HUES6 (cell line): ENCODE results near the gene MACF1.
"Not testable (repeated sequence)": the region's sequence is repeated elsewhere in the genome, so short reads cannot be mapped to it uniquely, and the experiment has no call there.

Source experiments
- H3K27ac ChIP-seq: 2 replicates; pipeline ENCODE4 v1.7.0; 2013; ENCODE audit warnings: low read depth, mild to moderate bottlenecking, low read length, inconsistent platforms
- H3K27me3 ChIP-seq: 2 replicates; pipeline ENCODE4 v1.6.1; 2013; ENCODE audit warnings: low read length; ENCODE audit not compliant: control insufficient read depth, insufficient read depth
- H3K36me3 ChIP-seq: 2 replicates; pipeline ENCODE4 v1.6.1; 2013; ENCODE audit warnings: low read length; ENCODE audit not compliant: control insufficient read depth, insufficient read depth
- H3K4me1 ChIP-seq: 2 replicates; pipeline ENCODE4 v1.6.1; 2013; ENCODE audit warnings: low read length; ENCODE audit not compliant: control insufficient read depth, insufficient read depth
- H3K4me3 ChIP-seq: 2 replicates; pipeline ENCODE4 v1.5.1; 2013; ENCODE audit warnings: low read depth, low read length
- H3K9ac ChIP-seq: one replicate; pipeline ENCODE4 v1.6.1; 2013; ENCODE audit warnings: mild to moderate bottlenecking, low read length
- H3K9me3 ChIP-seq: 2 replicates; pipeline ENCODE4 v1.6.1; 2013; ENCODE audit warnings: low read depth, low read length; ENCODE audit not compliant: control insufficient read depth, insufficient read depth

The MACF1 gene

GRCh38 chr1:39522661-39523567, 318.4 kb downstream of the MACF1 start:
- Histone ChIP-seq H3K4me3 (no peak overlapping the region), H3K9ac (no peak overlapping the region), H3K27me3 (no peaks in the 10 kb centered on the region), H3K9me3 (no peaks in the 10 kb centered on the region), H3K36me3 (0 out of 2 replicates have a peak, but pooled peaks cover 3% of the 10 kb centered on the region), H3K27ac (no peak overlapping the region), H3K4me1 (no peaks in the 10 kb centered on the region)

GRCh38 chr1:39524171-39524570, 319.7 kb downstream of the MACF1 start:
- H3K36me3 ChIP-seq: 0 out of 2 replicates have a peak, but pooled peaks cover 10% of the 10 kb centered on the region
- no peaks in the 10 kb centered on the region for H3K4me1 ChIP-seq
- H3K27me3 ChIP-seq: no peaks in the 10 kb centered on the region
- no peak overlapping the region for H3K4me3 ChIP-seq
- H3K9ac ChIP-seq: no peak overlapping the region
- no peak overlapping the region for H3K27ac ChIP-seq
- H3K9me3 ChIP-seq: no peaks in the 10 kb centered on the region

DNA sequence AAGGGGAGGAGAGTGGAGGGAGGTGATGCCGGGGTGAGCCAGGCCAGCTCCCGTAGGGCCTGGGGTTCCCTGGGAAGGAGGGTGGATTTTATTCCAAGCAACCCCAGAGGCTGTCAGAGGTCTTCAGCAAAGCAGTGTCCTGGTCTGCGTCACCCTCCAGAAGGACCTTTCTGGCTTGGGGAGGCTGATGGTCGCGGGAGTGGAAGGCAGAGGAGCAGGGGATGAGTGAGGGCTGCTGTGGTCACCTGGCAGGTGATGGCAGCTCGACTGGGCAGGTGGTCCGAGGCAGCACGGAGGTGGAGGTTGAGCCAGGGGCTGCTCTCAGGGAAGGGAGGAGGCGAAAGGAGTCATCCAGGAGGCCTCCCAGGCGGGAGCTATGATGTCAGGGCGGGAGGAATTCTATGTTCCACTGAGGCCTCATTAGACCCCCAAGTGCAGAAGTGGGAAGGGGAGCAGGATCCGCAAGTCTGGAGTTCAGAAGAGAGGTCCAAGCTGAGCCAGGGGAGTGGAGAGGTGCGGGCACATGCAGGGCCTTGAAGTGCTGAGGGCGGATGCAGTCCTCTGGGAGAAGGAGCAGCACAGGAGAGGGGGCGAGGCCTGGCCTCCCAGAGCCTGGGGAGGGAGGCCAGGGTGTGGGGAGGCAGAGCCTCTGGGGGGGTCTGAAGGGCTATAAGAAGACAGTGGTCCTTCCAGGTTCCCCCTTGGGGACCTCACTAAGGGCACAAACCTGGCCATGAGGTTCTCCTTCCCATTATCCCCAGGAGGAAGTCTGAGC, 320.3 kb downstream of the MACF1 start:
- Histone ChIP-seq H3K9ac (no peak overlapping the region), H3K9me3 (no peaks in the 10 kb centered on the region), H3K4me3 (no peak overlapping the region), H3K36me3 (0 out of 2 replicates have a peak, but pooled peaks cover 10% of the 10 kb centered on the region), H3K27ac (no peak overlapping the region), H3K4me1 (no peaks in the 10 kb centered on the region), H3K27me3 (no peaks in the 10 kb centered on the region)

GRCh38 chr1:39525366-39526165, 321.1 kb downstream of the MACF1 start:
- H3K4me3 ChIP-seq: no peak overlapping the region
- no peak overlapping the region for H3K27ac ChIP-seq
- H3K4me1 ChIP-seq: no peaks in the 10 kb centered on the region
- no peak overlapping the region for H3K9ac ChIP-seq
- no peaks in the 10 kb centered on the region for H3K9me3 ChIP-seq
- H3K27me3 ChIP-seq: no peaks in the 10 kb centered on the region
- 0 out of 2 replicates have a peak, but pooled peaks cover 14% of the 10 kb centered on the region for H3K36me3 ChIP-seq

- H3K36me3 ChIP-seq: 0 out of 2 replicates have a peak, but pooled peaks cover 14% of the 10 kb centered on the region
- H3K9ac ChIP-seq: no peak overlapping the region
- no peaks in the 10 kb centered on the region for H3K4me1 ChIP-seq
- H3K27ac ChIP-seq: no peak overlapping the region
- no peak overlapping the region for H3K4me3 ChIP-seq
- no peaks in the 10 kb centered on the region for H3K27me3 ChIP-seq
- no peaks in the 10 kb centered on the region for H3K9me3 ChIP-seq
Observed at GRCh38 chr1:39526466-39527189, 322.1 kb downstream of the MACF1 start.

GRCh38 chr1:39527190-39527579, 322.7 kb downstream of the MACF1 start:
- H3K9ac ChIP-seq, H3K4me3 ChIP-seq, H3K4me1 ChIP-seq, H3K9me3 ChIP-seq, H3K27ac ChIP-seq, H3K27me3 ChIP-seq: not testable (repeated sequence)
- H3K36me3 ChIP-seq: 0 out of 2 replicates have a peak, but pooled peaks cover 14% of the 10 kb centered on the region

DNA sequence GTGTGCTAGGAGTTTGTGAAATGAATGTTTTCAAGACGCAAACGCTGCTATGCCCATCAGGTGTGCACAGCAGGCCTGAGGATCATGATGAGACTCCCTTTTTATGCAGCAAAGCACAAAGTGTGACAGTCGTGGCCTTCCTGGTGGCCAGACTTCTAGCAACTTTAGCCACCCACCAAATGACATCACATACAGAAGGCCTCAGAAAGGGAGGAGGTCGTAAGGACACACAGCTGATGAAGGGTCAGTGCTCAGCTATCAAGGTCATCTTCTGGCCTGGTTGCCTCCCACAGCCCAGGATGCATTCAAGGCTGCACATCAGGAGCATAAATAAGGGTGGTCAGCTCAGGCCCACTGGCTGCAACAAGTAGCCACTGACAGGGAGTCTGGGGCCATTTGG, 323.6 kb downstream of the MACF1 start:
- Histone ChIP-seq H3K36me3 (0 out of 2 replicates have a peak, but pooled peaks cover 14% of the 10 kb centered on the region), H3K9me3 (no peaks in the 10 kb centered on the region), H3K4me1 (no peaks in the 10 kb centered on the region), H3K9ac (no peak overlapping the region), H3K27me3 (no peaks in the 10 kb centered on the region), H3K4me3 (no peak overlapping the region), H3K27ac (no peak overlapping the region)

DNA sequence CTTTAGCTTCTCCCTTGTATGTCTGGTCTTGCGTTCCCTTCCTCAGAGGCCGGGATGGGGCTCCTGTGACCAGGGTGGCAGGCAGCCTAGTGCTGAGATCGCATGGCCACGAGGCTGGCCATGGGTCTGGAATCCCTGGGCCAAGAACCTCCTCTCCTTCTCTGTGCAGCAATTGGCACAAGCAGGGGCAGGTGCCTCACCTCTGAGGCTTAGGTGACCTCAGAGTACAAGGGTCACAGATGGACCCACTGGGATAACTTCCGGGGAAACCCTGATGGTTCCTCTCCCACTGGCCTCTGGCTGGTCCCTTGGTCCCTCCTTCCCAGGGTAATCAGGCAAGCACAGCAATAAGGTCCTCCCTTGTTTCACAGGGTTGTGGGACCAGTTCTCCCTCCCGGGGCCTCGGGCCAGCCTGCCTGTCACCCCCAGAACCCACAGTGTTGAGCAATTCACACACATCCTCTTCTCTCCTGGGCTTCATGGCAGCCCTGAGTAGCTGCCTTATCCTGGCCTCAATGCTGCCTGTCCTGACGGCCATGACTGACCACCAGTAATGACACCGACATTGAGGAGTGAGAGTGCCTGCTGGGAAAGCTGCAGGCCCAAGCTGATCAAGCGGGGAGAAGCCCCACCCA, 325.5 kb downstream of the MACF1 start:
- Histone ChIP-seq H3K36me3 (0 out of 2 replicates have a peak, but pooled peaks cover 16% of the 10 kb centered on the region), H3K27ac (no peak overlapping the region), H3K9me3 (no peaks in the 10 kb centered on the region), H3K4me3 (no peak overlapping the region), H3K27me3 (no peaks in the 10 kb centered on the region), H3K9ac (no peak overlapping the region), H3K4me1 (no peaks in the 10 kb centered on the region)

- Histone ChIP-seq H3K9ac (no peak overlapping the region), H3K9me3 (no peaks in the 10 kb centered on the region), H3K36me3 (0 out of 2 replicates have a peak, but pooled peaks cover 20% of the 10 kb centered on the region), H3K27me3 (no peaks in the 10 kb centered on the region), H3K4me3 (no peak overlapping the region), H3K27ac (no peak overlapping the region), H3K4me1 (no peaks in the 10 kb centered on the region)
Observed at GRCh38 chr1:39531526-39531925, 327.0 kb downstream of the MACF1 start.

DNA sequence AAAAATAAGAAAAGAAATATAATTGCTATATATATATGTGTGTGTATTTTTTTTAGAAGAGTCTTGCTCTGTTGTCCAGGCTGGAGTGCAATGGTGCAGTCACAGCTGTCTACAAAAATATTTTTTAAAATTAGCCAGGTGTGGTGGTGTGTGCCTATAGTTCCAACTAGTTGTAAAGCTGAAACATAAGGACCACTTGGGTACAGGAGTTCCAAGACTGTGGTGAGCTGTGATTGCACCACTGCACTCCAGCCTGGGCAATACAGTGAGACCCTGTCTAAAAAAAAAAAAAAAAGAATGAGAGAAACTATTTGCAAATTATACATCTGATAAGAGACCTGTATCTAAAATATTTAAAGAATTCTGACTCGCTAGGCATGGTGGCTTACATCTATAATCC, 328.9 kb downstream of the MACF1 start:
- no peaks in the 10 kb centered on the region for H3K27me3 ChIP-seq
- peaks cover 16% of the 10 kb centered on the region; the same call in 1 of the 2 replicates for H3K36me3 ChIP-seq
- H3K4me3 ChIP-seq: no peak overlapping the region
- no peak overlapping the region for H3K9ac ChIP-seq
- H3K27ac ChIP-seq: no peak overlapping the region
- H3K9me3 ChIP-seq: no peaks in the 10 kb centered on the region
- no peaks in the 10 kb centered on the region for H3K4me1 ChIP-seq
